Measurements from ENCODE around the gene SNRNP27. TPM values are rescaled to one million over a fixed set of nuclear protein-coding genes. Genes with fewer than 3 reads are reported as not detected.

The SNRNP27 gene
- total RNA-seq, 1 experiment from 2014 or later, result 47.1 TPM

DNA sequence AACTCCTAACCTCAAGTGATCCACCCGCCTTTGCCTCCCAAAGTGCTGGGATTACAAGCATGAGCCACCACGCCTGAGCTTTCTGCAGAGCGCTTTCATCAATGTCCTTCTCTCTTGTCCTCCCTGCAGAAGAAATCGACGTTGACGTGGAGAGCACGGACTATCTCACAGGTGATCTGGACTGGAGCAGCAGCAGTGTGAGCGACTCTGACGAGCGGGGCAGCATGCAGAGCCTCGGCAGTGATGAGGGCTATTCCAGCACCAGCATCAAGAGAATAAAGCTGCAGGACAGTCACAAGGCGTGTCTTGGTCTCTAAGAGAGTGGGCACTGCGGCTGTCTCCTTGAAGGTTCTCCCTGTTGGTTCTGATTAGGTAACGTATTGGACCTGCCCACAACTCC lies 44.2 kb downstream of the SNRNP27 start:
- Histone ChIP-seq H4K20me1 (ENCODE audit: control insufficient read depth, insufficient read depth, insufficient read length) (no peaks in the 10 kb centered on the region), H3K18ac (ENCODE audit: insufficient read length, low read depth, low read length) (no peak overlapping the region), H3K9ac (ENCODE audit: extremely low read depth, insufficient read length, low read length) (no peak overlapping the region), H2AFZ (ENCODE audit: low read length) (no peak overlapping the region), H3K4me2 (ENCODE audit: insufficient read depth, insufficient read length, low read length) (no peak overlapping the region), H2BK20ac (ENCODE audit: low read depth, low read length, poor library complexity, severe bottlenecking) (no peak overlapping the region), H3K14ac (ENCODE audit: insufficient read depth, low read length) (no peak overlapping the region), H4K91ac (ENCODE audit: insufficient read length, low read depth, low read length) (no peak overlapping the region), H4K8ac (replicated peaks; ENCODE audit: insufficient read length, low read depth, low read length) (no peak overlapping the region), H2AK5ac (ENCODE audit: insufficient read length, low read length) (no peak overlapping the region), H3K79me1 (ENCODE audit: insufficient read depth, low read depth, low read length, poor library complexity, severe bottlenecking) (no peaks in the 10 kb centered on the region), H3K56ac (ENCODE audit: insufficient read length, low read depth, low read length) (no peak overlapping the region), H3K23ac (ENCODE audit: insufficient read length, low read depth, low read length) (no peak overlapping the region), H2BK5ac (ENCODE audit: insufficient read length, low read length) (no peak overlapping the region), H2BK15ac (ENCODE audit: low read depth, low read length) (no peak overlapping the region), H3K79me2 (ENCODE audit: insufficient read depth, low read length) (no peaks in the 10 kb centered on the region), H3K27ac (ENCODE audit: insufficient read length, low read depth, low read length) (no peak overlapping the region), H3K9me3 (ENCODE audit: control insufficient read depth, low read depth, low read length) (no peaks in the 10 kb centered on the region), H3T11ph (ENCODE audit: low read length) (no peak overlapping the region), H4K5ac (ENCODE audit: insufficient read length, low read depth, low read length) (no peak overlapping the region), H2BK120ac (ENCODE audit: low read depth, low read length, poor library complexity, severe bottlenecking) (no peak overlapping the region), H2BK12ac (ENCODE audit: insufficient read length, low read depth, low read length) (no peak overlapping the region), H3K23me2 (ENCODE audit: insufficient read length, low read depth, low read length, poor library complexity, severe bottlenecking) (no peaks in the 10 kb centered on the region), H3K27me3 (ENCODE audit: insufficient read depth, low read length) (no peaks in the 10 kb centered on the region), H3K4me1 (ENCODE audit: insufficient read depth, low read length) (no peaks in the 10 kb centered on the region), H3K4ac (ENCODE audit: low read depth, low read length) (no peak overlapping the region)
- Mint-ChIP-seq H3K9me3 (no peaks in the 10 kb centered on the region), H3K27me3 (ENCODE audit: low read depth) (no peaks in the 10 kb centered on the region), H3K36me3 (ENCODE audit: insufficient read depth in 1 of 3, low read depth in 3 of 3) (peaks cover 0 to 27% (median 11%) of the 10 kb centered on the region in 3 experiments; a peak in 5 of 7 replicates), H3K4me3 (no peak overlapping the region), H3K27ac (no peak overlapping the region), H3K4me1 (peaks cover 16 to 29% of the 10 kb centered on the region in 2 experiments)
- WGBS (ENCODE audit: extremely low coverage, insufficient read length, low lambda C conversion rate), result no CpG with 5 or more reads among the region's 14 CpGs
- no peak for TF ChIP-seq CTCF (conservative IDR thresholded peaks at IDR 0.05)
- DNase-seq, result no peak

Data from H9 (cell line).